Measurements from ENCODE around the gene SERGEF. TPM values are rescaled to one million over a fixed set of nuclear protein-coding genes. Genes with fewer than 3 reads are reported as not detected.

Gene SERGEF
- total RNA-seq, 5 donors from 2014 or later (not counting 1 experiment from before 2014, with no cell fraction given) = 45.9 to 59.1 (median 55.9) TPM

GRCh38 chr11:17779861-17780594, 232.8 kb downstream of the SERGEF start:
- Mint-ChIP-seq H3K9me3 (no peaks in the 10 kb centered on the region), H3K27me3 (no peaks in the 10 kb centered on the region), H3K27ac (no peak overlapping the region), H3K4me1 (no peaks in the 10 kb centered on the region), H3K36me3 (no peaks in the 10 kb centered on the region), H3K4me3 (no peak overlapping the region)
- Histone ChIP-seq H3K27me3 (replicated peaks in 1 of 2; ENCODE audit: control insufficient read depth in 2 of 2, extremely low read depth in 1 of 2, insufficient read depth in 2 of 2, low read length in 1 of 2) (no peaks in the 10 kb centered on the region), H3K27ac (ENCODE audit: low read length) (no peak overlapping the region), H3K9me3 (no peaks in the 10 kb centered on the region), H3K36me3 (ENCODE audit: control insufficient read depth in 2 of 2, extremely low read depth in 1 of 2, insufficient read depth in 1 of 2, low read length in 1 of 2) (no peaks in the 10 kb centered on the region), H3K4me3 (ENCODE audit: control insufficient read depth in 1 of 2, extremely low read depth in 1 of 2, low read length in 1 of 2) (no peak overlapping the region), H3K4me1 (ENCODE audit: control insufficient read depth in 1 of 2, extremely low read depth in 1 of 2, insufficient read depth in 2 of 2, low read length in 2 of 2) (no peaks in the 10 kb centered on the region)
- DNase-seq (peak in 1 of 35 experiments; percentile 17), ATAC-seq (replicated peaks in 1 of 4) (no peak)
- CTCF ChIA-PET = interaction anchor here in 1 of 2 donors (0.6 kb wide), 1 partner anchor 33 kb away, joined by 3 read pairs; no protein-coding TSS in a partner anchor
- POLR2A ChIA-PET = no interaction called here
- WGBS (ENCODE audit: insufficient coverage) = 88% methylated on average over 13 of the region's 14 CpGs

DNA sequence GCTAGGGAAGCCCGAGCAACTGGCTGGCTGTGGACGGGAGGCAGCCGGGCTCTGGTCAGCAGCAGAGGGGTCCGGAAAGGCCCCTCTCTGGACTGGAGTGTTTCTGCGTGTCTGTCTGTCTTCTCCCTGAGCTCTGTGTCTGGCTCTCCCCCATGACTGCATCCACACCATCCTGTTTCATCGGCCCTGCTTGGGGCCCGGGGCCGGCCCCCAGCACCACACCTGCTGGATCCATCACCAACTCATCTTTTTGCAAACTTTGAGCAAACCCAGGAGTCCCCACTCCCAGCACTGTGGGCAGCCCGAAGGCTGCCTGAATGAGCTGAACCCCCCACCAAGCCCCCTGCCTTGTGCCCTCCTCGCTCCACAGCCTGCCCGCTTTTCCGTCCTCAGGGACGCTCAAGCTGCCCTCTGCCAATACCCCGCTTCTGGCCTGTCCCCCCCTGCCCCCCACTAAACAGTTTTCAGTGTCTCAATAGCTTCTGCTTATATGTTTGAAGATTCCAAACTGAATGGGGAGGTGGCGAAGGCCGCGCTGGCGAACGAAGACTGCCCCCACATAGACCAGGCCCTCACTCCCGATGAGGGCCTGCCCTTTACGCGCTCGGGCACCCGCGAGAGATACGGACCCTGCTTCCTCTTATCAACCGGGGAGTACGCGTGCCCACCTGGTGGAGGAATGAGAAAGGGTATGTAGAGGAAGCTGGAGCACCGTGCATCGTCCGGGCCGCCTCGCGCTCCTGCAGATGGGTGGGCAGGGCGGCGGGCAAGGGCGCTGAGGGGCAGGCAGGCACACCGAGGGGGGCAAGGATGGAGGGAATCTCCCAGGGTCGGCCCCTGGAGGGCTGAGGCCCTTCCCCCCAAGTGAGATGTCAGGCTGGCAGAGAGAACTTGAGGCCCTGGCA, 233.6 kb downstream of the SERGEF start:
- Histone ChIP-seq H3K27me3 (replicated peaks in 1 of 2; ENCODE audit: control insufficient read depth in 2 of 2, extremely low read depth in 1 of 2, insufficient read depth in 2 of 2, low read length in 1 of 2) (no peaks in the 10 kb centered on the region), H3K4me3 (ENCODE audit: control insufficient read depth in 1 of 2, extremely low read depth in 1 of 2, low read length in 1 of 2) (no peak overlapping the region), H3K27ac (ENCODE audit: low read length) (no peak overlapping the region), H3K4me1 (ENCODE audit: control insufficient read depth in 1 of 2, extremely low read depth in 1 of 2, insufficient read depth in 2 of 2, low read length in 2 of 2) (no peaks in the 10 kb centered on the region), H3K36me3 (ENCODE audit: control insufficient read depth in 2 of 2, extremely low read depth in 1 of 2, insufficient read depth in 1 of 2, low read length in 1 of 2) (no peaks in the 10 kb centered on the region), H3K9me3 (no peaks in the 10 kb centered on the region)
- Mint-ChIP-seq H3K36me3 (no peaks in the 10 kb centered on the region), H3K9me3 (no peaks in the 10 kb centered on the region), H3K4me1 (no peaks in the 10 kb centered on the region), H3K27ac (no peak overlapping the region), H3K27me3 (no peaks in the 10 kb centered on the region), H3K4me3 (no peak overlapping the region)
- ATAC-seq (replicated peaks in 1 of 4) (no peak), DNase-seq (no peak)
- 88% methylated on average over 30 of the region's 40 CpGs for WGBS (ENCODE audit: insufficient coverage)
- POLR2A ChIA-PET = no interaction called here
- CTCF ChIA-PET = no interaction called here

DNA sequence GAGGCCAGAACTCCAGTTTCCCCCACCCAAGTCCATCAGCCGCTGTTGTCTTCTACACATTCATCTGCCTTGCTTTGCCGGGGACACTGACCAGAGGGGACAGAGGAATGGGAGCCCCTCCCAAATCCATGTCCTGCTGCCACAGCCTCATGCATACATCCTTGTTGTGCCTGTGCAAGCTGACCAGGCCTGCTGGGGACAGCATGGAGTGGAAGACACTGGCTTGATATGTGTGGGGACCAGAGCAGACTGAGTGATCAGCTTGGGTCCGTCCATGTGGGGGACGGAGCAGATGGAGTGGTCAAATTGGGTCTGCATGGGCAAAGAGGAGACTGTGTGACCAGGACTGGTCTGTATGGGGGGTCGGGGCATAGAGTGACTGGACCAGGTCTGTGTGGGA, 234.5 kb downstream of the SERGEF start:
- no peaks in the 10 kb centered on the region for H3K9me3 Mint-ChIP-seq
- POLR2A ChIA-PET = no interaction called here
- H3K36me3 Mint-ChIP-seq = no peaks in the 10 kb centered on the region
- WGBS (ENCODE audit: insufficient coverage) = 79% methylated on average over 4 of the region's 5 CpGs
- CTCF ChIA-PET = no interaction called here
- H3K27me3 Mint-ChIP-seq = no peaks in the 10 kb centered on the region
- Histone ChIP-seq H3K9me3 (no peaks in the 10 kb centered on the region), H3K27ac (ENCODE audit: low read length) (no peak overlapping the region), H3K36me3 (ENCODE audit: control insufficient read depth in 2 of 2, extremely low read depth in 1 of 2, insufficient read depth in 1 of 2, low read length in 1 of 2) (no peaks in the 10 kb centered on the region), H3K4me3 (ENCODE audit: control insufficient read depth in 1 of 2, extremely low read depth in 1 of 2, low read length in 1 of 2) (no peak overlapping the region), H3K27me3 (replicated peaks in 1 of 2; ENCODE audit: control insufficient read depth in 2 of 2, extremely low read depth in 1 of 2, insufficient read depth in 2 of 2, low read length in 1 of 2) (no peaks in the 10 kb centered on the region), H3K4me1 (ENCODE audit: control insufficient read depth in 1 of 2, extremely low read depth in 1 of 2, insufficient read depth in 2 of 2, low read length in 2 of 2) (no peaks in the 10 kb centered on the region)
- no peak overlapping the region for H3K27ac Mint-ChIP-seq
- DNase-seq = no peak
- ATAC-seq (replicated peaks in 1 of 4) = no peak
- no peak overlapping the region for H3K4me3 Mint-ChIP-seq
- H3K4me1 Mint-ChIP-seq = no peaks in the 10 kb centered on the region

- CTCF ChIA-PET = no interaction called here
- H3K27me3 Mint-ChIP-seq = no peaks in the 10 kb centered on the region
- no peak overlapping the region for H3K27ac Mint-ChIP-seq
Observed at GRCh38 chr11:17777738-17778091, 235.1 kb downstream of the SERGEF start.

DNA sequence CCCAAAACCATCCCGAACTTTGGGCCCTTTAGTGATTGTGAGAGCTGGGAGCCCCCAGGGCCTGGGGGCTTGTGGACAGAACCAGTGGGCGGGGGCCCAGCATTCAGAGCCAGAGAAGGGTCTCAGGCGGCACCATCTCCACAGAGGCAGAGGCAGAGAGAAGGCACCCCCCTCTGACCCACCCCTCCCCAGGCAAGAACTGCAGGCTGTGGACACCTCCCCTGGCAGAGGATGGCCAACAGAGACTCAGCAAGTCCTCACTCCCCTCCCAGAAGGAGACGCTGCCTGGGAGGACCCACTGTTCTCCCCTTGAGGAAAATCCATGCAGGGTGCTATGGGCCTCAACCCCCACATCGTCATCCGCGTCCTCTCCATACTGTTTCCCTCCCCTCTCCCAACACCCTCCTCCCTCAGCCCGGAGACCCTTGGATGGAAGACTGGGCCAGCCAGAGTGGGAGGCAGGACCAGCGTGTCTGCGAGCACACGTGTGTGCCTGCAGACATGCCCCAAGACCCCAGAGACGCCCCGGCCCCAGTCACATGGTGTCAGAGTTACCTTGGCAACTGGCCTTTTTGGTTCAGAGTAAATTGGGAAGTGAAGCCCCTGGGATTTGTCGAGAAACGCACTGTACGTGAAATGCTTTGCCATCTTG, 235.6 kb downstream of the SERGEF start:
- Histone ChIP-seq H3K36me3 (ENCODE audit: control insufficient read depth in 2 of 2, extremely low read depth in 1 of 2, insufficient read depth in 1 of 2, low read length in 1 of 2) (no peaks in the 10 kb centered on the region), H3K9me3 (no peaks in the 10 kb centered on the region), H3K4me3 (ENCODE audit: control insufficient read depth in 1 of 2, extremely low read depth in 1 of 2, low read length in 1 of 2) (no peak overlapping the region), H3K27me3 (replicated peaks in 1 of 2; ENCODE audit: control insufficient read depth in 2 of 2, extremely low read depth in 1 of 2, insufficient read depth in 2 of 2, low read length in 1 of 2) (no peaks in the 10 kb centered on the region), H3K4me1 (ENCODE audit: control insufficient read depth in 1 of 2, extremely low read depth in 1 of 2, insufficient read depth in 2 of 2, low read length in 2 of 2) (no peaks in the 10 kb centered on the region), H3K27ac (ENCODE audit: low read length) (no peak overlapping the region)
- Mint-ChIP-seq H3K4me1 (no peaks in the 10 kb centered on the region), H3K27me3 (no peaks in the 10 kb centered on the region), H3K27ac (no peak overlapping the region), H3K9me3 (no peaks in the 10 kb centered on the region), H3K4me3 (no peak overlapping the region), H3K36me3 (no peaks in the 10 kb centered on the region)
- DNase-seq (no peak), ATAC-seq (replicated peaks in 1 of 4) (no peak)
- whole genome bisulfite sequencing (ENCODE audit: insufficient coverage) = 89% methylated on average over 13 of the region's 16 CpGs
- POLR2A ChIA-PET = no interaction called here
- CTCF ChIA-PET = no interaction called here

More at GRCh38 chr11:17777738-17778091, 235.1 kb downstream of the SERGEF start:
- POLR2A ChIA-PET = no interaction called here
- DNase-seq (no peak), ATAC-seq (replicated peaks in 1 of 4) (no peak)
- Mint-ChIP-seq H3K36me3 (no peaks in the 10 kb centered on the region), H3K4me3 (no peak overlapping the region), H3K4me1 (no peaks in the 10 kb centered on the region), H3K9me3 (no peaks in the 10 kb centered on the region)
- Histone ChIP-seq H3K27me3 (replicated peaks in 1 of 2; ENCODE audit: control insufficient read depth in 2 of 2, extremely low read depth in 1 of 2, insufficient read depth in 2 of 2, low read length in 1 of 2) (no peaks in the 10 kb centered on the region), H3K4me1 (ENCODE audit: control insufficient read depth in 1 of 2, extremely low read depth in 1 of 2, insufficient read depth in 2 of 2, low read length in 2 of 2) (no peaks in the 10 kb centered on the region), H3K36me3 (ENCODE audit: control insufficient read depth in 2 of 2, extremely low read depth in 1 of 2, insufficient read depth in 1 of 2, low read length in 1 of 2) (no peaks in the 10 kb centered on the region), H3K9me3 (no peaks in the 10 kb centered on the region), H3K27ac (ENCODE audit: low read length) (no peak overlapping the region), H3K4me3 (ENCODE audit: control insufficient read depth in 1 of 2, extremely low read depth in 1 of 2, low read length in 1 of 2) (no peak overlapping the region)
- WGBS (ENCODE audit: insufficient coverage) = 95% methylated on average over 2 of the region's 13 CpGs

DNA sequence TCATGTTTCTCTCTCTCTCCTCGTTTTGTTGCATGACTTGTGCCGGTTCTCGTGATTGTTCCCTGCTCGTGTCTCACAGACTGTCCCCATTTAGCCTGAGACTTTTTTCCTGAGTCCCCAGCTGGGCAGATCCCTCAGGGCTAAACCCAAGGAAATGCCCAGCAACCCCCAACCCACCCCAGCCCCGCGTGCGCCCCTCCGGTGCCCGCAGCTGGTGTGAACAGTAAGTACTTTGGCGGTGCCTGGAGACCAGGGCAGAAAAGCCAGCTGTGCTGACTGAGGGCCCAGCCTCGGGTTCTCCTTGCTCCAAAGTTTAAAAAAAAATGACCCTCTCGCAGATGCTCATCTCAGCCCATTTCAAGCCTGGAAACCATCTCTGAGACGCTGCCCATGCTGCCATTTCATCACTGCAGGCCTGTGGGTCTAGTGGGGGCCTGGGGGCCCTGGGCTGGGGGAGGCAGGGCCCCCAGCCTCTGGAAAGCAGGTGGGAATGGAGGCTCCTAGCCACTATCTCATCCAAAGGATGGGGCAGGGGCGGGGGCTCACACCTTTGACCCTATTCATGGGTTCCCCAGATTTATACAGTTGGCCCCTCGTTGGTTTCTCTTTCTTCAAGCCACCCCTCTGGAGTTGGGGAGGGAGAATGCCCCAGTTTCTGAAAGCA, 236.5 kb downstream of the SERGEF start:
- Mint-ChIP-seq H3K36me3 (no peaks in the 10 kb centered on the region), H3K9me3 (no peaks in the 10 kb centered on the region), H3K4me3 (no peak overlapping the region), H3K27me3 (no peaks in the 10 kb centered on the region), H3K27ac (no peak overlapping the region), H3K4me1 (no peaks in the 10 kb centered on the region)
- H3K9me3 ChIP-seq = no peaks in the 10 kb centered on the region
- 84% methylated on average over 11 of the region's 15 CpGs for WGBS (ENCODE audit: insufficient coverage)
- ChIA-PET POLR2A (no interaction called here), CTCF (no interaction called here)
- DNase-seq (no peak), ATAC-seq (replicated peaks in 1 of 4) (no peak)
- no peaks in the 10 kb centered on the region for H3K27me3 ChIP-seq (replicated peaks in 1 of 2; ENCODE audit: control insufficient read depth in 2 of 2, extremely low read depth in 1 of 2, insufficient read depth in 2 of 2, low read length in 1 of 2)
- H3K36me3 ChIP-seq (ENCODE audit: control insufficient read depth in 2 of 2, extremely low read depth in 1 of 2, insufficient read depth in 1 of 2, low read length in 1 of 2) = no peaks in the 10 kb centered on the region
- no peak overlapping the region for H3K27ac ChIP-seq (ENCODE audit: low read length)
- H3K4me3 ChIP-seq (ENCODE audit: control insufficient read depth in 1 of 2, extremely low read depth in 1 of 2, low read length in 1 of 2) = no peak overlapping the region
- H3K4me1 ChIP-seq (ENCODE audit: control insufficient read depth in 1 of 2, extremely low read depth in 1 of 2, insufficient read depth in 2 of 2, low read length in 2 of 2) = no peaks in the 10 kb centered on the region

Data from T-cell (primary cell).